ENCODE data around the gene LYL1. TPM values are rescaled to one million over a fixed set of nuclear protein-coding genes. Genes with fewer than 3 reads are reported as not detected.

The LYL1 gene
- total RNA-seq, 4 donors from 2014 or later, result 4.5 to 33.4 (median 16.7) TPM

DNA sequence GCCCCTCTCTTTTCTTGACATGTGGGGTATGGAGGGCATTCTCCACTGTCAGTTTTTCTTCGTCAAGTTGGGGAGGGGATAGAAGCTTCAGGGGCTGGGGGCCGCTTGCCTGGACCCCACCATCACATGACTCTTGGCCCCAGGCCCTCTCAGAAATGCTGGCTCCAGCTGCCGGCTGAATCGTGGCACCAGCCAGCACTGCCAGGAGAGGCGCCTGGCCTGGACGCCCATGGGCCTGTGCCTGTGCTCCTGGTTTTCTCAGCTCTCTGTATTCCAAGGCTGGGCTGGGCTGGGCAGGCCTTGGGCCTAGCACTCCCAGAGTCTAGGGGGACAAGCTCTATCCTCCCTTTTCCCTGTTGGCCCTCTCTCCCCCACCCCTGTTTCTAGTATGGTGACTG lies 38.6 kb downstream of the LYL1 start:
- no peak for TF ChIP-seq EP300 (IDR thresholded peaks at IDR 0.05; ENCODE audit: low read depth)
- TF ChIP-seq POLR2AphosphoS5 (IDR thresholded peaks at IDR 0.05), result no peak
- no peak for TF ChIP-seq POLR2A (IDR thresholded peaks at IDR 0.05)
- TF ChIP-seq CTCF (IDR thresholded peaks at IDR 0.05), result no peak

GRCh38 chr19:13063461-13064091 lies 39.1 kb downstream of the LYL1 start:
- H3K9me3 ChIP-seq, result no peaks in the 10 kb centered on the region
- peak overlapping the region; percentile 26 to 72 (median 63) for H3K27ac ChIP-seq
- H3K4me1 ChIP-seq, result peaks cover 50 to 93% (median 62%) of the 10 kb centered on the region in 4 donors
- H3K36me3 ChIP-seq, result no peaks in the 10 kb centered on the region
- TF ChIP-seq CTCF (IDR thresholded peaks at IDR 0.05) (no peak), EP300 (IDR thresholded peaks at IDR 0.05; ENCODE audit: low read depth) (no peak), POLR2A (IDR thresholded peaks at IDR 0.05) (no peak)
- intact Hi-C loops (cut with DNase I; ENCODE audit: low total_unique reads), result loop anchor here (10.0 kb wide), 1 partner anchor 49 kb away; no protein-coding TSS in a partner anchor
- in situ Hi-C loops (cut with MboI; ENCODE audit: low pct_ligation_motif_present in 1 of 4, low pct_unique_long_range_greater_than_20kb in 1 of 4, low sequenced_read_pairs in 3 of 4), result no loop called here
- no peaks in the 10 kb centered on the region for H3K27me3 ChIP-seq
- H3K4me3 ChIP-seq, result no peak overlapping the region
- DNase-seq, result no peak
- 50 to 73% methylated on average over 1 to 5 of the region's 5 CpGs for WGBS, 2 donors (ENCODE audit: low coverage in 1 of 2)

More for the DNA sequence above, 38.6 kb downstream of the LYL1 start:
- Histone ChIP-seq H3K27me3 (no peaks in the 10 kb centered on the region), H3K27ac (peak overlapping the region; percentile 26 to 72 (median 63)), H3K4me3 (no peak overlapping the region), H3K9me3 (no peaks in the 10 kb centered on the region), H3K4me1 (peaks cover 50 to 93% (median 67%) of the 10 kb centered on the region in 4 donors), H3K36me3 (no peaks in the 10 kb centered on the region)
- WGBS, 2 donors (ENCODE audit: low coverage in 1 of 2), result 84% methylated on average over 5 of the region's 6 CpGs; no CpG with 5 or more reads in 1 of the 2 donors
- intact Hi-C loops (cut with DNase I; ENCODE audit: low total_unique reads) (loop anchor here (10.0 kb wide), 1 partner anchor 49 kb away; no protein-coding TSS in a partner anchor), in situ Hi-C loops (cut with MboI; ENCODE audit: low pct_ligation_motif_present in 1 of 4, low pct_unique_long_range_greater_than_20kb in 1 of 4, low sequenced_read_pairs in 3 of 4) (no loop called here)
- DNase-seq, result no peak

GRCh38 chr19:13062317-13062716 lies 40.3 kb downstream of the LYL1 start:
- TF ChIP-seq POLR2A (IDR thresholded peaks at IDR 0.05), result no peak
- no peak for TF ChIP-seq POLR2AphosphoS5 (IDR thresholded peaks at IDR 0.05)
- TF ChIP-seq EP300 (IDR thresholded peaks at IDR 0.05; ENCODE audit: low read depth), result no peak
- no peak for TF ChIP-seq CTCF (IDR thresholded peaks at IDR 0.05)
- in situ Hi-C loops (cut with MboI; ENCODE audit: low pct_ligation_motif_present in 1 of 4, low pct_unique_long_range_greater_than_20kb in 1 of 4, low sequenced_read_pairs in 3 of 4) (no loop called here), intact Hi-C loops (cut with DNase I; ENCODE audit: low total_unique reads) (loop anchor here (10.0 kb wide), 1 partner anchor 48 kb away; no protein-coding TSS in a partner anchor)
- Histone ChIP-seq H3K9me3 (no peaks in the 10 kb centered on the region), H3K27ac (peak overlapping the region in 1 of 4 donors; percentile 63), H3K36me3 (no peaks in the 10 kb centered on the region), H3K4me3 (no peak overlapping the region), H3K4me1 (peaks cover 51 to 93% (median 60%) of the 10 kb centered on the region in 4 donors), H3K27me3 (no peaks in the 10 kb centered on the region)
- no peak for DNase-seq

DNA sequence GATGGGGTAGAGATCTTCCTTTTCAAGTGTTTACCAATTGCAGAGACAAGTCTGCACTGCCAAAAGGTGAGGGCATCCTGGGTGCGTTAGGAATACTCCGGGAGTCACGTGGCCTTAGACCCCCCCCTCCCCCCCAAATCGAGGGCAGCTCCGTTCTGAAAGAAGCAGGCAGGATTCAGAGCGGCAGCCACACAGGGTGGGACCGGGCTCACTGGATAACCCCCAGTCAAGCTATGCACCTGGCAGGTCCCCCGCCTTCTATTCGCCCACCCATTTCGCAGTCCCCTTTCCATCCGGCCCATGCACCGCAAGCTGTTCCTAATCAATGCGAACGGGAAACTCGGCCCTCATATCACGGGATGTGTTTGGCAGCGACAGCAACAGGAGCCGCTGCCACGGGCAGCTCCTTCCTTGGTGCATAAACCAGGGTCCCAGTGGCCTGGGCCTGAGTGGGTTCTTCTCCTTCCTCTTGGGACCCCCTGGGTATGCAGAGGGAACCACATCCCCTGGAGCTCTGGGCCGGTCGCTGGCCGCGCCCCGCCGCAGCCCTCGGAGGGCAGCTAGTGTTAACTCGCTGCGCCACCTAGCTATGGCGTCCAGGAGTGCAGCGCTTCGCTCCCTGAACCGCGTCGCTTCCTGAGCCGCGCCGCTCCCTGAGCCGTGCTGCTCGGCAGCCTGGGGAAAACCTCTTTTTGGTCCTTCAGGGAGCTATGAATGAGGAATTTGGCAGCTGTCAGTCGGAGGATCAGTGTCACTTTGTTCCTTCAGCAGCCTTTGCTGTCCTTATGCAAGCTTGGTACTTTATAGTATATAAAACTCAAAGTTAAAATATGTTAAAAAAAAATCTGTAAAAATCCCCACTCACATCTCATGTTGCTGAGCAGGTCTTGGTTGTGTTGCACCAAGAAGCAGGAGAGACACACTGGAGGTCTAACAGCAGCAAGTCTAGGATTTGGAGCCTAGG lies 41.4 kb downstream of the LYL1 start:
- in situ Hi-C loops (cut with MboI; ENCODE audit: low pct_ligation_motif_present in 1 of 4, low pct_unique_long_range_greater_than_20kb in 1 of 4, low sequenced_read_pairs in 3 of 4) (no loop called here), intact Hi-C loops (cut with DNase I; ENCODE audit: low total_unique reads) (loop anchor here (10.0 kb wide), 1 partner anchor 46 kb away; no protein-coding TSS in a partner anchor)
- Histone ChIP-seq H3K9me3 (no peaks in the 10 kb centered on the region), H3K36me3 (no peaks in the 10 kb centered on the region), H3K27ac (peak overlapping the region; percentile 76 to 94 (median 84)), H3K4me3 (peak overlapping the region; percentile 18 to 57 (median 35)), H3K4me1 (peaks cover 54 to 93% (median 62%) of the 10 kb centered on the region in 4 donors), H3K27me3 (no peaks in the 10 kb centered on the region)
- DNase-seq, result peak; percentile 91
- peak; percentile 93 to 95 (median 95) for TF ChIP-seq CTCF (IDR thresholded peaks at IDR 0.05)
- TF ChIP-seq POLR2AphosphoS5 (IDR thresholded peaks at IDR 0.05), result peak in 1 of 3 donors; percentile 34
- TF ChIP-seq POLR2A (IDR thresholded peaks at IDR 0.05), result no peak
- TF ChIP-seq EP300 (IDR thresholded peaks at IDR 0.05; ENCODE audit: low read depth), result no peak
- WGBS, 2 donors (ENCODE audit: low coverage in 1 of 2), result 1% methylated on average over 39 of the region's 40 CpGs; no CpG with 5 or more reads in 1 of the 2 donors

Measured in transverse colon (tissue), 4 donors.